HG02973 (cell line): Measurements from ENCODE around the gene SARDH.
"Not testable (repeated sequence)": the region's sequence is repeated elsewhere in the genome, so short reads cannot be mapped to it uniquely, and the experiment has no call there.

Source experiments
- ATAC-seq: cut with Tn5 transposase; IDR thresholded peaks from one replicate; pipeline ENCODE4 v1.9.1; 2021; ENCODE audit warnings: moderate library complexity; ENCODE audit not compliant: unreplicated experiment

The SARDH gene

GRCh38 chr9:133686642-133687575, 51.2 kb downstream of the SARDH start:
- ATAC-seq: no peak

- ATAC-seq: no peak
These were observed 52.2 kb downstream of the SARDH start for GRCh38 chr9:133685653-133686609.

- no peak for ATAC-seq
These were observed 53.2 kb downstream of the SARDH start for GRCh38 chr9:133684936-133685361.

GRCh38 chr9:133684121-133684935, 53.8 kb downstream of the SARDH start:
- no peak for ATAC-seq

- ATAC-seq: no peak
These were observed 54.5 kb downstream of the SARDH start for GRCh38 chr9:133683586-133684120.

GRCh38 chr9:133682818-133683585, 55.1 kb downstream of the SARDH start:
- ATAC-seq: no peak

- ATAC-seq: no peak
These were observed 56.4 kb downstream of the SARDH start for GRCh38 chr9:133681658-133682306.

- ATAC-seq: no peak
These were observed 57.0 kb downstream of the SARDH start for GRCh38 chr9:133680976-133681657.

GRCh38 chr9:133680250-133680975, 57.7 kb downstream of the SARDH start:
- ATAC-seq: no peak

- ATAC-seq: no peak
These were observed 58.6 kb downstream of the SARDH start for GRCh38 chr9:133679466-133680061.

- no peak for ATAC-seq
These were observed 59.1 kb downstream of the SARDH start for GRCh38 chr9:133679056-133679455.

- no peak for ATAC-seq
These were observed 60.8 kb downstream of the SARDH start for GRCh38 chr9:133677126-133678010.

- no peak for ATAC-seq
These were observed 61.7 kb downstream of the SARDH start for GRCh38 chr9:133676450-133676849.

- not testable (repeated sequence) for ATAC-seq
These were observed 62.4 kb downstream of the SARDH start for GRCh38 chr9:133675796-133676195.

- no peak for ATAC-seq
These were observed 64.1 kb downstream of the SARDH start for GRCh38 chr9:133674091-133674490.

GRCh38 chr9:133673258-133673655, 64.9 kb downstream of the SARDH start:
- no peak for ATAC-seq
